Colon (tissue), 2 donors: ENCODE measurements around the gene NPL.

Experiments used
- FAIRE-seq: peaks from 2 replicates; lab custom pipeline; 2012; peaks lifted over from hg19 to GRCh38; lab: Jason Lieb, UNC
- donor health status: control.
- donor health status: control.

Gene NPL

DNA sequence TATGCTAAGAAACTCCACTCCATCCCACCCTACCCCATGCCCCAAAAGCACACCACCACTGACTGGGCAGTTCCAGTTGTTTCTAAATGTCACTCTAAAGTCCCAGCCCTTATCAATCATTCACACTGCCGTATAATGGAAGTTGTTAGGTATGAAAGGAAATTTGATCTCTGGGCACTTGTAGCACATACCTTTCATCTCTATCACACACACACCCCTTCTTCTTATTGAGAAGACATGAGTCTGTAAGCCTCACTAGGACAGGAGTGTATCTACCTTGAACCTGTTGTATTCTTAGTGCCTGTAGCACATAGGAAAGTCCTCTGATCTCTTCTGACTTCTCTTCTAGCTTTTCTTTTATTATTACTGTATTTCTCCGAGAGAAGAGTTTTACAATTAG lies 27.3 kb downstream of the NPL start:
- no peak for FAIRE-seq

DNA sequence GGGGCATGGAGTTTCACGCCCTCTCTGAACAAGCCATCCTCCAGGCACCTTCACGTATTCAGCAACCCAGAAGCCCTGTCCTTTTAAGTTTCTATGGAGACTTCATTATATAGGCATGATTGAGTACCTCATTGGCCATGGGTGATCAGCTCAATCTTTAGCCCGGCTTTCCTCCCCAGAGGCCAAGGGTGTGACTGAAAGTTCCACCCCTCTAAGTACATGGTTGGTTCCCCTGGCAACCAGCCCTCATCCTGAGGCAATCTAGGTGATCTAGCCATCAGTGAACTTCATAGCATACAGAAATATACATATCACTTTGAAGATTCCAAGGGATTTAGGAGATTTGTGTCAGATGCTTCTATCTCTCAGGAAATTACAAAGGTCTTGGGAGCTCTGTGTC lies 28.2 kb downstream of the NPL start:
- FAIRE-seq, result no peak

DNA sequence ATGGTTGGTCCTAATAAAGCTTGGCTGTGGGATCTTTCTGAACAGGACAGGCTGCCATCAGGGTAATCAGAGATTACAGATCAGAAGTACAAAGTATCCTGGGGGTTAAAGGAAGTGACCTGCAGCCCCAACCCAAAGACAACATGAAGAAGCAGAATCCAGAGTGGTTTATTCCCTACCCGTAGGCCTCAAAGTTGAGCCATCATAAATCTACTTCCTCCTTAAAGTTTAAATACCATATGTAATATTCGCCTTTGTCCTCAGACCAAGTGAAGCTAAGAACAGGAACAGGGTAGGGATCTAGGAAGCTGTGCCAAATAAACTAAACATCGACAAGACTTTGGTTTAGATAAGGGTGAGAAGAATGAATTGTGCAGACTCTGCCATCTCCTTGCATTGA lies 33.6 kb downstream of the NPL start:
- no peak for FAIRE-seq

DNA sequence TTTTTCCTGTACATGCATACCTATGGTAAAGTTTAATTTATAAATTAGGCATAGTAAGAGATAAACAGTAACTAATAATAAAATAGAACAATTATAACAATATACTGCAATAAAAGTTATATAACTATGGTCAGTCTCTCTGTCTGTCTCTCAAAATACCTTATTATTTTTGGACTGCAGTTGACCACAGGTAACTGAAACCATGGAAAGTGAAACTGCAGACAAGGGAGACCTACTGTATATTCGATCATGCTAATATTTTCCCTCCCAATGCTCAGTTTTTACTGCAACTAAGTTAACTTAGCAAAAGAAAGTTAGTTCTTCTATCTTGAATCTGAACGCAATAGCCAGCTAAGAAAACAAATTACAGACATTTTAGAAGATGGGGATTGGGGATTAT lies 37.3 kb downstream of the NPL start:
- no peak for FAIRE-seq

DNA sequence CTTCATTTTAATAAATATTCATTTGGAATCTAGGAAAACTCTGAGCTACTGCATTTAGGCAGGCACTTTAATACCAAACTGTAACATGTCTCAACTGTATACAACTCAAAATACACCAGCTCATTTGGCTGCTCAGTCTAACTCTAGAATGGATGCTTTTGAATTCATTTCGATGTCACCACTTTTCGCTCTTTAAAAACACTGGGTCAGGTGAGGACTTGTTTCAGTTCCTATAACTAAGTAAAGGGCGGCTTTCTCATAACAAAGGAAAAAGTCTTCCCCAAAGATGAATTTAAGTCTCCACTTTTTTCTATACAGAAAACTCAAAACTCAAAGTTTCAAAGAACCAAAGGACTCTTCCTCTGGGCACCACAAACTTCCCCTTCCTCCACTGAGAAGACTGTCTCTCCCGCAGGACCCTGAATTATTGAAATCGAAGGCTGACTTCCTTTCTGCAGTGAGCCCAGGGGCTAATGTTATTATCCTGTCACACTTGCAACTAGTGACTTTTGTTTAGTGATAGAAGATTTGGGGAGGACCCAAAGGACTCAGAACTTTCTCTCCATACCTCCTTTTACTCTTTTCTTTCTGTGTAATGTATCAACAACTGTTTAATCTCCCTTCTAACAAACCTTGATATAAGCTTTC lies 39.8 kb downstream of the NPL start:
- no peak for FAIRE-seq

DNA sequence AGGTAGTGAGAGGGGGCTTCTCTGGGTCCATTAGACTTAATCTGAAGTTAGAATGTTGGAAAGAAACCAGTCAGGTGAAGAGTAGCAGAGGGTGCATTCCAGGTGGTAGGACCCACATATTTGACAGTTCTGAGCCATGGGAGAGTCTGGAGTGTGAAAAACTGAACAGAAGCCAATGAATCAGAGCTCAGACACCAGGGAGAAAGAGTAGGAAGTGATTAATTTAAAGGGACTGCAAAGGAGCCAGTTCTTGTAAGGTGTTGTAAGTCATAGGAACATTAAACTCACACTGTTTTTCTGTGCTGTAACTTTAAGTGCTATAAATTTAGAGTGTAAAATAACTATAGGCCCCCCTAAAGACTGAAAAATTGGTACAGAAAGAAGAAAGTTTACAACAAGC lies 43.7 kb downstream of the NPL start:
- FAIRE-seq, result no peak

DNA sequence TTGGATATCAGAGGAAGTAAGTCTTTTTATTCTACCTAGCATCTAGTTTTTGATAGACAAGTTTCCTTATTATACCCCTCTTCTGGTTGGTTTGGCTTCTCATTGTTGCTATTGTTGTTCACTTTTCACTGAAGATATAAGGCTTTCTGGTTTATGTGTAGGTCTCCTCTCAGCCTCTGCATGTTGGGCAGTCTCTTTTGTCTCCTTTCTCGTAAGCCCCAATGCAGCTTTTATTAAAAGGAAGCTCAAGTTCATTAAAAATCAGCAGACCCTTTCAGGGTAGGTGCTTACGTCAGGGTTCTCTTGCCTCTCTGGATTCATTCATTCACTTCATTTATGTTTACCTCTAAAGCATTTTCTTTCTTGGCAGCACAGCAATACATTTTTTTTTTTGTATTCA lies 44.8 kb downstream of the NPL start:
- FAIRE-seq, result no peak

DNA sequence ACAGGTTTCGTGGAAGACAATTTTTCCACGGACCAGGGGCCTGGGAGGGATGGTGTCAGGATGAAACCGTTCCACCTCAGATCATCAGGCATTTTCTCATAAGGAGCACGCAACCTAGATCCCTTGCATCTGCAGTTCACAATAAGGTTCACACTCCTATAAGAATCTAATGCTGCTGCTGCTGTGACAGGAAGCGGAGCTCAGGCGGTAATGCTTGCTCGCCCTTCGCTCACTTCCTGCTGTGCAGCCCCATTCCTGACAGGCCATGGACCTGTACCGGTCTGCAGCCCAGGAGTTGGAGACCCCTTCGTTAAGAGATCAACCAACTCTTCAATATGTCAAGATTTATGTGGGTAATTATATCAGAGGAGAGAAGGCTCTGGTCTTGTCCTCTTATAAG lies 46.2 kb downstream of the NPL start:
- no peak for FAIRE-seq

DNA sequence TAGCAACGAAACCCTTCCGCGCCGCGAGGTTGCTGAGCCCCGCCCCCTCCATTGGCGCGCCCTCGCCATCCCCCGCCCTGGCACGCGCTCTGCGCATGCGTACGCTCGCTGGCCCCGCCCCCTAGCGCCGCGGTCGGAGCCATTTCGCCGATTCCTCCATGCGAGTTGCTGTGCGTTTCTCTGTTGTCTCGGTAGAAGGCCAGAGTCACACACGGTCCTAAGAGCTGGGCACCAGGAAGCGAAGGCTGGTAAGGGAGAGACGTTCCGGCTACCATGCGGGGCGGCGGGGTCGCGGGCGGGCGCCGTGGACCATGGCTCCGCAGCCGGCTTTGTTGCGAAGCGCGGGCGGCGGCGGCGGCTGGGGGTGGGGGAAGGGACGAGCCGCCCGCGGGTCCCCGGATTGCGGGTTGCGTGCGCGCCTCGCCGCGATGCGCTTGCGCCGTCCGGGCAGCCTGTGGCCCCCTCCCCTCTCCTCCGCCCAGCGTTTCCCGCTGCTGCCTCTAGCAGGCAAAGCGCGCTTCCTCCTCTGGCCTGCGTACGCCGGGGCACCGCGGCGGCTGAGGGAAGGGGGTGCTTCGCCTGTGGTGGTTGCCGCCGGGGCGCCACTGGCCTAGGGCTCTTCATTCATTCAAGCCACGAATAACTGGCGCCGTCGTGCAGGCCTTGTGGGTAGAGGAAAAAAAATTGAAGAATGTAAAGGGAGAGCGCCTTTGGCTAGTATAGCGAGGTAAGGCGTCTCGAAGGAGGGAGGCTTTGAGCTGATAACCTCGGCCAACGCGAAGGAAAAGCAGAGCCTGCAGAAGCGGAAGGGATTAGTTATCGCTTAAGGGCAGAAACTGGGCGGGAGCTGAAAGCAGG lies 49.9 kb downstream of the NPL start, which contains the start of gene DHX9:
Gene DHX9 (plus strand): TSS at position 139 of the 858 bp plus-strand sequence. CDS start 3,220 bp downstream, outside the sequence.
- FAIRE-seq, result no peak

DNA sequence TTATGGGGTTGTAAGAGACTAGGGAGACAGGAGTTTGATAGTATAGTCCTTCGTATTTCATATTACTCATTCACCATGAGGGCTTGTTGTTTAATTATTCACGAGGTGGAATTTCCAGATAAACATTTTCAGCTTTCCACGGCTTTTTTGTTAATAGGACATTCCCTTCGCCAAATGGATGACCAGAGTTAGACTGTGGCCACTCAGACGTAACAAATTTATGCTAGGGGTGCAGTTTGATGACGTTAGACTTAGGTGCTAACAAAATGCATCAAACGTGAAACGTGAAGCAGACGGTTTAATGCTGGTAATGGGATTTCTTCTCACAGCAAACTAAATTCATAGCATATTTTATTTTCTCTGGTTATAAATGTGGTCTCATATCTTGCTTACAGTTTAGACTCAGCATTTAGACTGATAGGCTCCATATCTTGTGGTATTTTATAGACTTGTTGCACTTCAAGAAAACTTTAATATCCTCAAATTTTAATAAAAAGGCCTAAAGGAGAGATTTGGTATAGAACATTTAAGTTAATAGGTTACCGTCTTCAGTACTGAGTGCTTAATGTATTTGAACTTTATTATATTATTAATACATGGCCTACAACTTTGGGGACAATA lies 51.9 kb downstream of the NPL start:
- FAIRE-seq, result no peak

DNA sequence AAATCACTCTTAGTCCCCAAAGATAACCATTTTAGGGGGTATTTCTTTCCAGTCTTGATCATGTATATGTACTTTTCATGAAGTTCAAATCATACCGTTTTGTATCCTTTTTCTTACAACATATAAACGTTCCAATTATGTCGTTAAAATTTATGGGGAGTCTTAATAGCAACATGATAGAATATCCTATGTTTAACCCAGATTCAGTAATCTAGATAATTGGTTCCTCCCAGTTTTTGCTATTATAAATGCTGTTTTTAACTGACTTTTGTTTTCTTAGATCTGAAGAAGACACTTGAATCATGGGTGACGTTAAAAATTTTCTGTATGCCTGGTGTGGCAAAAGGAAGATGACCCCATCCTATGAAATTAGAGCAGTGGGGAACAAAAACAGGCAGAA lies 52.7 kb downstream of the NPL start:
- FAIRE-seq, result no peak

DNA sequence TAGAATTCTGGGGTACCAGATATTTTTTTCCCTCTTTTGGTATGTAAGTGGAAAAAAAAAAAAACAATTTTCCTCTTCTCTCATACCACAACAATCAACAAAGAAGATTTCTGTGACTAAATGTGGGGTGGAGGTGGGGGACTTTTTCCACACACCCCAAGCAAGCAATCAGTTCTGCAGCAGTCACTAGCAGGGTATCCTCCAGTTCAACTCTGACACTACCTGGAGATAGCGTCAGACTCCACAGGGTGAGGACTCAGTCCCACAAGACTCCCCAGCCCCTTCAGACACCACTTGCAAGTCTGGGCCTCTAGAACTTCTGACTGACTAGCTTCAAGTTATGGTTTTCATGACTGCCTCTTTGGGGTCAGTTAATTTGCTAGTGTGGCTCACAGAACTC lies 55.8 kb downstream of the NPL start:
- no peak for FAIRE-seq

DNA sequence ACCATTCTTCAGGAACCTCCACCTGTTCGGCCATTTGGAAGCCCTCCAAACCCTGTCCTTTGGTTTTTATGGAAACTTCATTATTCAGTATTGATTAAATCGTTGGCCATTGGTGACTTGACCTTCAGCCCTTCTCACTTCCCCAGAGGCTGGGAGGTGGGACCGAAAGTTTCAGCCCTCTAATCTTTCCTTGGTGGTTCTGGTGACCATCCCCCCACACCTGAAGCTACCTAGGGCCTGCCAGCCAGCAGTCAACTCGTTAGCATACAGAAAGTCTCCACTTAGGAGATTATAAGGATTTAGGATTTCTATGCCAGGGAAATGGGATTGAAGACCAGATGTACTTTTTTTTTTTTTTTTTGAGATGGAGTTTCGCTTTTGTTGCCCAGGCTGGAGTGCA lies 56.3 kb downstream of the NPL start:
- FAIRE-seq, result no peak

DNA sequence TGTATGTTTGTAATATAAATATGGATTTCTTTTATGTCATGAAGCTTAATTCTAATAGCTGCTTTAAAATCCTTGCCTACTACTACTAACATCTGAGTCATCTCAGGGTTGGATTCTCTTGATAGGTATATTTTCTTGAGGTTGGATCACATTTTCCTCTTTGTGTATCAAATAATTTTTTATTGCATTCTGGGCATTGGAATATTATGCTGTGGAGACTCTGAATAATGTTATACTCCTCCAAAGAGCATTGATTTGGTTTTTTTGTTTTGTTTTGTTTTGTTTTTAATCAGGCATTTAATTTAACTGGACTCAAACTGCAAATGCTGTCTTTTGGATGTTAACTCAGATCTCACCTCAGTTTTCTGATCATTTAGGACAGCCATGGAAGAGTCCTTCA lies 57.5 kb downstream of the NPL start:
- FAIRE-seq, result no peak

DNA sequence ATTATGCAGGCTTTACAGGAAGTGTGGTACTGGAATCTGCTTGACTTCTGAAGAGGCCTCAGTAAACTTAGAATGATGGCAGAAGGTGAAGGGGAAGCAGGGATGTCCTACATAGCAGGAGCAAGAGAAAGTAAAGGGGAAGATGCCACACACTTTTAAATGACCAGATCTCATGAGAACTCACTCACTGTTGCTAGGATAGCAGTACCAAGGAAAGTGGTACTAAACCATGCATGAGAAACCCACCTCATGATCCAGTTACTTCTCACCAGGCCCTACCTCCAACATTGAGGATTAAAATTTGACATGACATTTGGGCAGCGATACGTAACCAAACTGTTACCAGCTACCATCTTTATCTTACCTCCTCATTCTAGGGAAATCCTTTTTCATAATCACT lies 59.2 kb downstream of the NPL start:
- no peak for FAIRE-seq

DNA sequence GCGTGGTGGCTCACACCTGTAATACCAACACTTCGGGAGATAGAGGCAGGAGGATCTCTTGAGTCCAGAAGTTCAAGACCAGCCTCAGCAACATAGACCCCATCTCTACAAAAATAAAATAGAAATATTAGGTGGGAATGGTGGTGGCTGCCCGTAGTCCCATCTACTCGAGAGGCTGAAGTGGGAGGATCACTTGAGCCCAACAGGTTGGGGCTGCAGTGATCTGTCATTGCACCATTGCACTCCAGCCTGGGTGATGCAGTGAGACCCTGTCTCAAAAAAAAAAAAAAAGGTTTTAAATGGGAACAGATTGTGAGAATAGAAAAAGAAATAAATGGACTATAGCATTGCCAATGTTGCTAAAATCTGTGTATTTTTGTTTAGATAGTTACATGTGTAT lies 60.7 kb downstream of the NPL start:
- FAIRE-seq, result no peak

DNA sequence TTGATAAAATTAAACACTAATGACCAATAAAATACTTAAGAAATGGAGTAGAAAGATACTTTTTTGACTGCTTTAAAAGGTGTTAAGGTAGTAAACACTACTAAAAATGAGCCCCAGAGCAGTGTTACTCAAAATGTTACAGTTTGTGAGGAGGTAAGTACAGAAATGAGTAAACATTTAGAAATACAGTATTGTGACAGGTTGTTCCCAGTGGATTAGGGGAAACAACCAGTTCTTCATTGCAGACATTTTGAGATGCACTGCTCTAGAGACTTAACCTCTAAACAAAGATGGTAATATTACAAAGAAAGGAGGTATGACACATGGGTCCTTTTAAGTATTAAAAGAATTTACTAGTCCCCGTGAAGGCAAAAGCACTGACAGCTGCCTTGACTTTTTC lies 62.3 kb downstream of the NPL start:
- FAIRE-seq, result no peak

DNA sequence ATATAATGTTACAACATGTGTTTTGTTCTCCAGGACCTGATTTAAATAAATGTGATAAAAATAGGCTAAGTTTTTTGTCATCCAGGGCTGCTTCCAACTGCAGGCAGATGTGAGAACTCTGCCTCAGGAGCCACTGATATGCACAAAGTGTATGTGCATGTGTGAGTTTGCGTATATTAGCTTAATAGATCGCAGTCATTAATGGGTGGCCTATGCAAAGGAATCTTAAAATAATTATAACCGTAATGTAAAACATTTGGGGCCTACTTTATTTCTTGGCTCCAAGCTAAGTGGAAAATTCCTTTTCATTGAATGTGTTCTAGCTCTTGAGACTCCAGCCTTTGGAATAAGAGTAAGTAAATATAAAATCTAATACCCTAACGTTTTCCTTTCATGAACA lies 66.3 kb downstream of the NPL start:
- no peak for FAIRE-seq

DNA sequence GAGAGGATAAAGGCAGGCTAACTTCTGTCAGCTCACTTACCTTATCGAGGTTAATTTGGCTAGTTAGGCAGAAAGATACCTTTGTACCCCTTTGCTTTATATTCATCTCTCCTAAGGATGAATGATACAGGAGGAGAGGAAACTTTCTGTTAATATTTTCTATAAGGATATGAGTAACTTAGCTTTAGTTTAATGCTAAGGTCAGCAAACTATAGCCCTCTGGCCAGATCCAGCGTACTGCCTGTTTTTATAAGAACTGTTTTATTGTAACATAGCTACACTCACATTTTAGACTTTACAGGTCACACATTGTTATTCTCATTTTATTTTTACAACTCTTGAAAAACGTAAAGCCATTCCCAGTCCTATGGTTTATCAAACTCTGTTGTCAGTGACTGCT lies 67.6 kb downstream of the NPL start:
- no peak for FAIRE-seq

DNA sequence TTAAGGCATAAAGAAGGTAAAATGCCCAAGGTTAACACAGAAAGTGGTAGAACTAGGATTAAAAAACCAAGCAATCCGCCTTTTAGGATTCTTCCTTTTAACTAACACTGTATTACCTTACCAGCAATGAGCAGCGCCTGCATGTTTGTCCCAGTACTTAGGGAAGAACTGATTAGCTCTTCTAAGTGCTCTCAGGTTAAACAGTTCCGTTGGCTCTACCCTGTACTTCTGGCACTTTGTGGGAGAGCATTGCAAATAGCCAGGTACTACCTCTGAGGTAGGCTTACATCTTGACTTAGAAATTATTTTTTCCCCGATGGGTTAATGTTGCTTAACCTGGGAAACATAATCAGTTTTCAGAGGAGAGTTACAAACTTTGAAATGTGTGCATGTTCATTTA lies 71.1 kb downstream of the NPL start:
- FAIRE-seq, result no peak

DNA sequence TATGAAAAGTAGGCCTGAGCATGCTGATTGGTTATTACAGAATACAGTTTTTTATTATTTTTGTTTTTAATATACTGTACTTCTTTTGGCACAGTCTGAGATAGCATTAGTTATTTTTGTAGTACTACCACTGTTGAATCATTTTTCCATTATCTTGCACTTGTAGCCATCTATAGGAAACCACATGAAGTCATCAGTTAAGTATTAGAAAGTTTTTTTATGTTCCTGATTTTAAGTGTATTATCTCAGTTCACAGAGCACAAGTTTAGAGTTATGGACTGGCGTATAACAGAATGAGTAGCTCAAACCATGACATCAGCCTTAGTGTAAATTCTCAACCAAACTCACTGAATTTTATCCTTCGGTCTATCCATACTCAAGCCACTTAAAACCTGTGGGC lies 72.4 kb downstream of the NPL start:
- no peak for FAIRE-seq

DNA sequence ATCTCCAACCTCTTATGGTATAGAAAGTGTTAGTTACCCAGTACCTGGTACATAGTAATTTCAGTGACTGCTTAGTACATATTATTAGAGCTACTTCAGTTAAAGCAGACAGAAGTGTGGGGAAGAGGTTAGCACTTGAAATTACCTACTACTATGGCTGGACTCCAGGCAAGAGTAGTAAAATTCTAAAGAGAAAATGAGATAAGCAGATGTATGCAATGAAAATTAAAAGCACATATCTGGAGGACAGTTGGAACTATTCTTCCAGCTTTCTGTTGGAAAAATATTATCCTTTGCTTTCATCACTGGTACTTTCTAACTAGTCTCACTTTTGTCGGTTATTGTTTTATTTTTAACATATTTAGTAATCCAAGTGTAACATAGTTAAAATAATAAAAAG lies 73.3 kb downstream of the NPL start:
- FAIRE-seq, result no peak

DNA sequence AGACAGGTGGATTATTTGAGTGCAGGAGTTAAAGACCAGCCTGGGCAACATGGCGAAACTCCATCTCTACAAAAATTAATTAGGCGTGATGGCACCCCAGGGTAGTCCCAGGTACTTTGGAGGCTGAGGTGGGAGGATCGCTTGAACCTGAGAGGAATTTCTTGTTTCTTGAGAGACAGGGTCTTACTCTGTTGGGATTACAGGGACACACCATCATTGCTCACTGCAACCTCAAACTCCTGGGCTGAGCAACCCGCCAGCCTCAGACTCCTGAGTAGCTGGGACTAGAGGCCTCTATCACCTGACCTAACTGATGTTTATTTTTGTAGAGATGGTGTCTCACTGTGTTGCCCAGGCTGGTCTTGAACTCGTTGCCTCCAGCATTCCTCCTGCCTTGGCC lies 74.4 kb downstream of the NPL start:
- FAIRE-seq, result no peak

DNA sequence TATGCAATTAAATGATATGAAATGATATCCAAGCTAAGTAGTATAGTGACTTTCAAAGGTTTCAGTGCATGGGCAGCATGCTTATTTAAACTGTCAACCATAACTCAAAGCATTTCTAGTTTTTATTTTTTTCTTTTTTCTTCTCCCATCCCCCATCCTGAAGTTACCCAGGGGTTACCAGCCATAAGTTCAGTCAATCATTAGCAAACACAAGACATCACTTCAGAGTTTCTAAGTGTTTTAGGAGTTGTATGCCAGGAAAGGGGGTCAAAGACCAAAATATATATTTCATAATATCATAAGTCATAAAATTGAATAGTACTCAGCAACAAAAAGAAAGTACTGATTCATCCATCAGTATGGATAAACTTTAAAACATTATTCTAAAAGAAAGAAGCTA lies 78.3 kb downstream of the NPL start:
- FAIRE-seq, result no peak
